NOMO-1 treated with dmso at 0.1 percent for 144 hours (cell line): ENCODE measurements around the gene LRTM1.

Source experiments
- DNase-seq: peaks from one replicate; lab custom pipeline; 2025; ENCODE audit not compliant: unreplicated experiment; lab: John Stamatoyannopoulos, UW

The LRTM1 gene

GRCh38 chr3:54928046-54928770, at the start of gene LRTM1:
TSS of gene LRTM1 (minus strand) at chr3:54928059. CDS start at chr3:54927911, 148 bp downstream.
- DNase-seq: no peak

GRCh38 chr3:54977439-54977838, 49.6 kb upstream of the LRTM1 start:
- DNase-seq: no peak

- no peak for DNase-seq
Measured at GRCh38 chr3:54970895-54971294, 43.0 kb upstream of the LRTM1 start.

GRCh38 chr3:54969652-54970051, 41.8 kb upstream of the LRTM1 start:
- DNase-seq: no peak

- DNase-seq: no peak
Measured at GRCh38 chr3:54968546-54969172, 40.8 kb upstream of the LRTM1 start.

- peak; percentile 71 for DNase-seq
Measured at GRCh38 chr3:54967731-54968161, 39.9 kb upstream of the LRTM1 start.

- DNase-seq: no peak
Measured at GRCh38 chr3:54966979-54967378, 39.1 kb upstream of the LRTM1 start.

- DNase-seq: no peak
Measured at GRCh38 chr3:54965746-54966145, 37.9 kb upstream of the LRTM1 start.

GRCh38 chr3:54964081-54964480, 36.2 kb upstream of the LRTM1 start:
- no peak for DNase-seq

GRCh38 chr3:54963641-54964040, 35.8 kb upstream of the LRTM1 start:
- DNase-seq: peak; percentile 19

- DNase-seq: no peak
Measured at GRCh38 chr3:54962200-54962599, 34.3 kb upstream of the LRTM1 start.

GRCh38 chr3:54960701-54961100, 32.8 kb upstream of the LRTM1 start:
- no peak for DNase-seq

- DNase-seq: no peak
Measured at GRCh38 chr3:54960082-54960481, 32.2 kb upstream of the LRTM1 start.

- DNase-seq: no peak
Measured at GRCh38 chr3:54957711-54958110, 29.9 kb upstream of the LRTM1 start.

- no peak for DNase-seq
Measured at GRCh38 chr3:54955941-54956340, 28.1 kb upstream of the LRTM1 start.

GRCh38 chr3:54955496-54955895, 27.6 kb upstream of the LRTM1 start:
- DNase-seq: no peak

- no peak for DNase-seq
Measured at GRCh38 chr3:54954521-54954920, 26.7 kb upstream of the LRTM1 start.

- DNase-seq: no peak
Measured at GRCh38 chr3:54954022-54954421, 26.2 kb upstream of the LRTM1 start.

- peak; percentile 6 for DNase-seq
Measured at GRCh38 chr3:54951405-54951804, 23.5 kb upstream of the LRTM1 start.

- DNase-seq: no peak
Measured at GRCh38 chr3:54950391-54951003, 22.6 kb upstream of the LRTM1 start.

GRCh38 chr3:54949491-54950044, 21.7 kb upstream of the LRTM1 start:
- DNase-seq: no peak
